ENCODE data around the gene PCDHGB4.

GRCh38 chr5:141342773-141343172 is 44.7 kb upstream of the PCDHGB4 start:
- TF ChIP-seq CTCF (IDR thresholded peaks at IDR 0.05) (no peak), POLR2A (IDR thresholded peaks at IDR 0.05) (no peak)
